Vagina (tissue), 2 donors: ENCODE data around the gene ST3GAL5. TPM values are rescaled to one million over a fixed set of nuclear protein-coding genes. Genes with fewer than 3 reads are reported as not detected.
"Not testable (repeated sequence)": the region's sequence is repeated elsewhere in the genome, so short reads cannot be mapped to it uniquely, and the experiment has no call there.

ENCODE experiments used
- DNase-seq, 2 donors: peaks; one replicate each; pipeline ENCODE4 v3.0.0-alpha.2; 2017; ENCODE audit errors: extremely low spot score in 2 of 2
- H3K27ac ChIP-seq: fragments of 200-600 bp; sonication (generic); one replicate; pipeline ENCODE4 v1.5.1; 2019
- H3K27me3 ChIP-seq: fragments of 200-600 bp; sonication (generic); one replicate; pipeline ENCODE4 v1.5.1; 2019
- H3K36me3 ChIP-seq, 2 donors: fragments of 200-600 bp; sonication (generic); one replicate each; pipeline ENCODE4 v1.5.1; 2017 to 2019
- H3K4me1 ChIP-seq: fragments of 200-600 bp; sonication (generic); one replicate; pipeline ENCODE4 v1.5.1; 2019
- H3K4me3 ChIP-seq, 2 donors: fragments of 200-600 bp; sonication (generic); 1 replicate in 1 of 2; 2 replicates in 1 of 2; pipeline ENCODE4 v1.5.1; 2016 to 2019
- H3K9me3 ChIP-seq: fragments of 200-600 bp; sonication (generic); one replicate; pipeline ENCODE4 v1.5.1; 2019
- POLR2A ChIP-seq, 2 donors: fragments of 450-650 bp; IDR thresholded peaks; one replicate each; pipeline ENCODE4 v1.6.1; 2017; ENCODE audit warnings: antibody characterized with exemption in 2 of 2, mild to moderate bottlenecking in 2 of 2, moderate library complexity in 2 of 2
- POLR2AphosphoS5 ChIP-seq, 2 donors: sonication (generic); formaldehyde crosslinking; IDR thresholded peaks; one replicate each; pipeline ENCODE4 v1.9.0; 2017; ENCODE audit warnings: antibody characterized with exemption in 2 of 2, mild to moderate bottlenecking in 2 of 2, low read depth in 1 of 2; ENCODE audit not compliant: insufficient read depth in 1 of 2
- intact Hi-C: fragments of 100-400 bp; cut with DNase I; formaldehyde crosslinking; loops from one replicate; pipeline ENCODE4 v1.15.1; 2023
- total RNA-seq: library from RNA; depleted of rRNA; stranded (reverse); fragments of >200 nt; gene quantifications from one replicate; pipeline ENCODE4 v1.2.3, GENCODE V29; 2016
- TF ChIP-seq, protein P1 (sequence below), 3 experiments: fragments of 450-650 bp in 2 of 3; fragments of 200-600 bp in 1 of 3; sonication (generic) in 1 of 3; IDR thresholded peaks; one replicate each; pipeline ENCODE4 v1.5.1; 2017 to 2019; ENCODE audit warnings: antibody characterized with exemption in 3 of 3, mild to moderate bottlenecking in 2 of 3, moderate library complexity in 2 of 3

The ST3GAL5 gene
- total RNA-seq, 1 donor from 2014 or later, result 16.2 TPM

DNA sequence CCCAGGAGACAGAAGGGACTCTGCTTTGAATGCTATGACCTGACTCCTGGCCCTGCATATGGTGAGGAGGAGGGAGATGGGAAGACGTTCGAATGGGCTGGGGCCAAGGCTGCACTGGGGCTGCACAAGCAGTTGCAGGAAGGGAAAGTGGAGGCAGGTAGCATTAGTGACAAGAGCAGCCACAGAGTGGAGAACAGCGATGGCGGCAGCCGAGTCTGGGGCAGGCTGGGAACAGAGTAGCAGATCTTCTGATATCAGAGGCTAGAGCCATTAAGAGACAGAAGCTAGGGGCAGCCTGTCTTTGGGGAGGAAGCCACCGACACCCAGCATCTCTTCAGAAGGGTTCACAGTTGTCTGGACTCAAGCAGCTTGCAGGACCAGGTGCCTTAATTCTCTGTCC is 50.1 kb downstream of the ST3GAL5 start:
- no peak for DNase-seq
- no peaks in the 10 kb centered on the region for H3K4me1 ChIP-seq
- no peaks in the 10 kb centered on the region for H3K9me3 ChIP-seq
- H3K27ac ChIP-seq, result no peak overlapping the region
- intact Hi-C loops, result no loop called here
- H3K36me3 ChIP-seq, result peaks cover 0 to 5% of the 10 kb centered on the region in 2 donors
- no peaks in the 10 kb centered on the region for H3K27me3 ChIP-seq
- TF ChIP-seq POLR2A (IDR thresholded peaks at IDR 0.05) (no peak), POLR2AphosphoS5 (IDR thresholded peaks at IDR 0.05; ENCODE audit: insufficient read depth in 1 of 2, low read depth in 1 of 2) (no peak)
- TF ChIP-seq, protein P1, sequence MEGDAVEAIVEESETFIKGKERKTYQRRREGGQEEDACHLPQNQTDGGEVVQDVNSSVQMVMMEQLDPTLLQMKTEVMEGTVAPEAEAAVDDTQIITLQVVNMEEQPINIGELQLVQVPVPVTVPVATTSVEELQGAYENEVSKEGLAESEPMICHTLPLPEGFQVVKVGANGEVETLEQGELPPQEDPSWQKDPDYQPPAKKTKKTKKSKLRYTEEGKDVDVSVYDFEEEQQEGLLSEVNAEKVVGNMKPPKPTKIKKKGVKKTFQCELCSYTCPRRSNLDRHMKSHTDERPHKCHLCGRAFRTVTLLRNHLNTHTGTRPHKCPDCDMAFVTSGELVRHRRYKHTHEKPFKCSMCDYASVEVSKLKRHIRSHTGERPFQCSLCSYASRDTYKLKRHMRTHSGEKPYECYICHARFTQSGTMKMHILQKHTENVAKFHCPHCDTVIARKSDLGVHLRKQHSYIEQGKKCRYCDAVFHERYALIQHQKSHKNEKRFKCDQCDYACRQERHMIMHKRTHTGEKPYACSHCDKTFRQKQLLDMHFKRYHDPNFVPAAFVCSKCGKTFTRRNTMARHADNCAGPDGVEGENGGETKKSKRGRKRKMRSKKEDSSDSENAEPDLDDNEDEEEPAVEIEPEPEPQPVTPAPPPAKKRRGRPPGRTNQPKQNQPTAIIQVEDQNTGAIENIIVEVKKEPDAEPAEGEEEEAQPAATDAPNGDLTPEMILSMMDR (IDR thresholded peaks at IDR 0.05), result no peak
- H3K4me3 ChIP-seq, result no peak overlapping the region

DNA sequence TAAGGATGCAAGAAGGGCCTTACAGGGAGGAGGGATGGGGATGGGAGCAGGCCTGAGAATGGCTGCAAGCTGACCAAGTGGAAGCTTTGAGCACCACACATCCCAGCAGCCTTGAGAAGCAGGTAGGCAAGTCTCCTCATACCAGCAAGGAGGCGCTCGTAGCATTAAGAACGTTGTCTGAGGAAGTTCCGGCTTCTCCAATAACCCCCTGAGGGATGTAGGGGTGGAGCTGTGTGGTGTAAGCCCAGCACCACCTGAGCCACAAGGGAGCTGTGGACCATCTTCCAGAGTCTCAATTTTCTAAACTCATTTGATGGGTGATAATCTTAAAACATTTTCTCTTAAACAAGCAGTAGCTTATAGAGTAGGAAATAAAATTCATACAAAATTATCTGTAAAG is 50.6 kb downstream of the ST3GAL5 start:
- intact Hi-C loops, result no loop called here
- H3K36me3 ChIP-seq, result peaks cover 0 to under 1% of the 10 kb centered on the region in 2 donors
- TF ChIP-seq POLR2A (IDR thresholded peaks at IDR 0.05), result no peak
- TF ChIP-seq POLR2AphosphoS5 (IDR thresholded peaks at IDR 0.05; ENCODE audit: insufficient read depth in 1 of 2, low read depth in 1 of 2), result no peak
- TF ChIP-seq, protein P1 (IDR thresholded peaks at IDR 0.05), result no peak
- no peak for DNase-seq
- no peak overlapping the region for H3K27ac ChIP-seq
- H3K9me3 ChIP-seq, result no peaks in the 10 kb centered on the region
- no peaks in the 10 kb centered on the region for H3K4me1 ChIP-seq
- no peak overlapping the region for H3K4me3 ChIP-seq
- no peaks in the 10 kb centered on the region for H3K27me3 ChIP-seq

DNA sequence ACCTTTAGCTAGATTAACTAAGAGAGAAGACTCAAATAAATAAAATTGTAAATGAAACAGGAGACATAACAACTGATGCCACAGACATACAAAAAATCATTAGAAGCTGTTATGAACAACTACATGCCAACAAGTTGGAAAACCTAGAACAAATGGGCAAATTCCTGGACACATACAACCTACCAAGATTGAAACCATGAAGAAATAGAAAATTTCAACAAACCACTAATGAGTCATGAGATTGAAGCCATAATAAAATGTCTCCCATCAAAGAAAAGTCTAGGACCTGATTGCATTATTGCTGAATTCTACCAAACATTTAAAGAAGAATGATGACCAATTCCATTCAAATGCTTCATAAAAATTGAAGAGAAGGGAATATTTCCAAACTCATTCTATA is 54.3 kb downstream of the ST3GAL5 start:
- TF ChIP-seq, protein P1 (IDR thresholded peaks at IDR 0.05), result no peak
- TF ChIP-seq POLR2AphosphoS5 (IDR thresholded peaks at IDR 0.05; ENCODE audit: insufficient read depth in 1 of 2, low read depth in 1 of 2), result no peak
- no peak for TF ChIP-seq POLR2A (IDR thresholded peaks at IDR 0.05)
- intact Hi-C loops, result no loop called here
- H3K27ac ChIP-seq, result no peak overlapping the region
- no peaks in the 10 kb centered on the region for H3K9me3 ChIP-seq
- no peaks in the 10 kb centered on the region for H3K27me3 ChIP-seq
- no peaks in the 10 kb centered on the region for H3K36me3 ChIP-seq
- DNase-seq, result no peak
- no peak overlapping the region for H3K4me3 ChIP-seq
- no peaks in the 10 kb centered on the region for H3K4me1 ChIP-seq

DNA sequence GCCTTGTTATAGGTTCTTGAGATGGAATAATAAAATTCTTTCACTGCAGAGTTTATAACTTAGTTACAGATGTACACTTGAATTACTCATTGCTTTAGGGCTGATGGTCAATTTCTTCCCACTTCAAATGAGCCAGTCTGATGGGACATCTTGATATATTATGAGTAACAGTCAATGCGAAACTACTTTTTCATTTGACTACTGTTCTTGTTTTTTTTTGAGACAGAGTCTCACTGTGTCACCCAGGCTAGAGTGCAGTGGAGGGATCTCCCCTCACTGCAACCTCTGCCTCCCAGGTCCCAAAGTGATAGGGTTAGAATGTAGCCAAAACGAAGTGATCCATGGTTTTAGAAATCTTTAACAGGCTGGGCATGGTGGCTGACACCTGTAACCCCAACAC is 57.1 kb downstream of the ST3GAL5 start:
- no peak for DNase-seq
- Histone ChIP-seq H3K4me1 (peaks cover 11% of the 10 kb centered on the region), H3K9me3 (no peaks in the 10 kb centered on the region), H3K36me3 (no peaks in the 10 kb centered on the region), H3K27ac (no peak overlapping the region), H3K4me3 (no peak overlapping the region), H3K27me3 (no peaks in the 10 kb centered on the region)
- intact Hi-C loops, result no loop called here
- TF ChIP-seq POLR2A (IDR thresholded peaks at IDR 0.05) (no peak), POLR2AphosphoS5 (IDR thresholded peaks at IDR 0.05; ENCODE audit: insufficient read depth in 1 of 2, low read depth in 1 of 2) (no peak)
- TF ChIP-seq, protein P1 (IDR thresholded peaks at IDR 0.05), result no peak

DNA sequence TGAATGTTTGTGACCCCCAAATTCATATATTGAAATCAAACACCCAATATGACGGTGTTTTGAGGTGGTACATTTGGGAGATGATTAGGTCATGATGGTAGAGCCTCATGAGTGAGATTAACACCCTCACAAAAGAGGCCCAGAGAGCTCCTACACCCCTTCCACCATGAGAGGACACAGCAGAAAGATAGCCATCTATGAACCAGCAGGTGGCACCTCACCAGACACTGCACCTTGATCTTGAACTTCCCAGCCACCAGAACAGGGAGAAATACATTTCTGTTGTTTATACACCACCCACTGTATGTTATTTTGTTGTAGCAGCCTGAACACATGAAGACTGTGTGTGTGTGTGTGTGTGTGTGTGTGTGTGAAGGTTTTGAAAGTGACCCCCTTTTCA is 58.1 kb downstream of the ST3GAL5 start:
- DNase-seq, result no peak
- Histone ChIP-seq H3K36me3 (no peaks in the 10 kb centered on the region), H3K27ac (no peak overlapping the region), H3K4me1 (peaks cover 11% of the 10 kb centered on the region), H3K4me3 (no peak overlapping the region), H3K27me3 (no peaks in the 10 kb centered on the region), H3K9me3 (no peaks in the 10 kb centered on the region)
- TF ChIP-seq POLR2A (IDR thresholded peaks at IDR 0.05) (no peak), POLR2AphosphoS5 (IDR thresholded peaks at IDR 0.05; ENCODE audit: insufficient read depth in 1 of 2, low read depth in 1 of 2) (no peak)
- TF ChIP-seq, protein P1 (IDR thresholded peaks at IDR 0.05), result no peak
- intact Hi-C loops, result no loop called here

DNA sequence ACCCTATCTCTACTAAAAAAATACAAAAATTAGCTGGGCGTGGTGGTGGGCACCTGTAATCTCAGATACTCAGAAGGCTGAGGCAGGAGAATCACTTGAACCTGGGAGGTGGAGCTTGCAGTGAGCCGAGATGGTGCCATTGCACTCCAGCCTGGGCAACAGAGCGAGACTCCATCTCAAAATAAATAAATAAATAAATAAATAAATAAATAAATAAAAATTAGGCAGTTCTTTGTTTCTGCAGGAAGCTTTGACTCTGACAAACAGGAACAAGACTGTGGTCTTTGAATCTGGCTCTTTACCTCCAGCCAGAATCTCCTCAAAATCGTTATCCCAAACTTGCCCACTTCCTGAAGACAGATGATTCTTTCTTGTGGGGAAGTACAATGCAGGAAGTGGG is 59.4 kb downstream of the ST3GAL5 start:
- DNase-seq, H3K4me3 ChIP-seq, H3K27ac ChIP-seq, H3K27me3 ChIP-seq, H3K9me3 ChIP-seq, H3K36me3 ChIP-seq: not testable (repeated sequence)
- peaks cover 11% of the 10 kb centered on the region for H3K4me1 ChIP-seq
- intact Hi-C loops, result loop anchor here (5.0 to 10.0 kb wide), 2 partner anchors 55 to 243 kb away; partner anchors contain the start of gene ST3GAL5
